Tibial nerve (tissue), 4 donors: ENCODE measurements around the gene ZCWPW1.

Experiments used
- CTCF ChIP-seq, 5 experiments: fragments of 200-600 bp in 3 of 5; fragments of 450-650 bp in 2 of 5; sonication (generic) in 3 of 5; IDR thresholded peaks; one replicate each; pipeline ENCODE4 v1.5.1; 2016 to 2019; ENCODE audit warnings: antibody characterized with exemption in 5 of 5, mild to moderate bottlenecking in 3 of 5, moderate library complexity in 2 of 5
- EP300 ChIP-seq, 2 donors: sonication (generic); formaldehyde crosslinking; IDR thresholded peaks; one replicate each; pipeline ENCODE4 v1.6.1; 2017; ENCODE audit warnings: antibody characterized with exemption in 2 of 2, mild to moderate bottlenecking in 1 of 2
- POLR2A ChIP-seq, 2 donors: fragments of 450-650 bp; IDR thresholded peaks; one replicate each; pipeline ENCODE4 v1.6.1; 2017; ENCODE audit warnings: antibody characterized with exemption in 2 of 2, mild to moderate bottlenecking in 2 of 2, moderate library complexity in 2 of 2

- TF ChIP-seq CTCF (IDR thresholded peaks at IDR 0.05) (no peak), POLR2A (IDR thresholded peaks at IDR 0.05) (no peak), EP300 (IDR thresholded peaks at IDR 0.05) (no peak)
Measured at GRCh38 chr7:100438172-100438571, 9.7 kb upstream of the ZCWPW1 start.
